HepG2 (cell line): ENCODE results near the gene URI1. TPM values are rescaled to one million over a fixed set of nuclear protein-coding genes. Genes with fewer than 3 reads are reported as not detected.

Experiments
- ATAC-seq: fragments of 200-7000 bp; cut with Tn5 transposase; 3 replicates; pipeline ENCODE4 v1.9.1; 2020; ENCODE audit warnings: mild to moderate bottlenecking, moderate library complexity
- BruUV-seq: library from RNA; stranded (reverse); fragments of 400-500 nt; replicated peaks from 2 replicates; lab custom pipeline; 2021; lab: Mats Ljungman, UMichigan
- CTCF ChIA-PET: fragments of 300-600 bp; formaldehyde crosslinking; extraction: SDS; loops from one replicate; lab custom pipeline; 2021; ENCODE audit warnings: low total read pairs, inconsistent platforms, low intra/inter-chr PET ratio; lab: Yijun Ruan, JAX
- POLR2A ChIA-PET: fragments of 350-600 bp; sonication (Branson Sonifier 250); formaldehyde crosslinking; loops from one replicate; lab custom pipeline; 2020; ENCODE audit warnings: antibody characterized with exemption, inconsistent platforms; lab: Yijun Ruan, JAX
- DNase-seq: peaks from one replicate; pipeline ENCODE4 v3.0.0-alpha.2; 2015; ENCODE audit warnings: low spot score
- FAIRE-seq: peaks from 3 replicates; lab custom pipeline; 2011; peaks lifted over from hg19 to GRCh38; lab: Jason Lieb, UNC
- H2AFZ ChIP-seq: one replicate; pipeline ENCODE4 v1.6.1; 2011; ENCODE audit warnings: low read length, inconsistent platforms
- H3K27ac ChIP-seq: fragments of 300-600 bp; 3 replicates; pipeline ENCODE4 v1.8.0; 2011; ENCODE audit warnings: mixed run types, mild to moderate bottlenecking, mixed read lengths, low read length, inconsistent platforms; ENCODE audit not compliant: insufficient read depth; ENCODE audit errors: extremely low read length
- H3K27me3 ChIP-seq, 2 experiments: fragments of 200-600 bp in 1 of 2; 2 replicates in 1 of 2; 3 replicates in 1 of 2; pipeline versions ENCODE4 v1.6.0 to v1.8.0; 2011; ENCODE audit warnings: low read length in 2 of 2, mild to moderate bottlenecking in 2 of 2, moderate library complexity in 2 of 2, inconsistent platforms in 1 of 2; ENCODE audit not compliant: insufficient read depth in 2 of 2, control insufficient read depth in 1 of 2
- H3K36me3 ChIP-seq, 2 experiments: fragments of 200-600 bp in 1 of 2; replicated peaks in 1 of 2; 2 replicates in 1 of 2; 3 replicates in 1 of 2; pipeline versions ENCODE4 v1.5.1 to v1.8.0; 2011; ENCODE audit warnings: low read length in 2 of 2, inconsistent platforms in 1 of 2; ENCODE audit not compliant: insufficient read depth in 2 of 2, control insufficient read depth in 1 of 2
- H3K4me1 ChIP-seq: 2 replicates; pipeline ENCODE4 v1.5.1; 2012; ENCODE audit warnings: low read length, inconsistent platforms; ENCODE audit not compliant: insufficient read depth
- H3K4me2 ChIP-seq: 2 replicates; pipeline ENCODE4 v1.6.0; 2011; ENCODE audit warnings: low read depth, low read length, inconsistent platforms
- H3K4me3 ChIP-seq, 3 experiments: fragments of 200-600 bp in 1 of 3; sonication (generic), shearing (Covaris generic) in 1 of 3; replicated peaks in 1 of 3; 2 replicates each; pipeline ENCODE4 v1.5.1; 2011 to 2016; ENCODE audit warnings: low read length in 3 of 3, inconsistent platforms in 2 of 3, low read depth in 2 of 3, mild to moderate bottlenecking in 2 of 3, control low read depth in 1 of 3, mixed read lengths in 1 of 3; ENCODE audit not compliant: insufficient read depth in 1 of 3
- H3K79me2 ChIP-seq: one replicate; pipeline ENCODE4 v1.6.1; 2011; ENCODE audit warnings: low read length, inconsistent platforms; ENCODE audit not compliant: insufficient read depth
- H3K9ac ChIP-seq: 2 replicates; pipeline ENCODE4 v1.6.0; 2011; ENCODE audit warnings: mild to moderate bottlenecking, low read depth, low read length, inconsistent platforms; ENCODE audit not compliant: insufficient read depth
- H3K9me3 ChIP-seq: 2 replicates; pipeline ENCODE4 v1.5.1; 2012; ENCODE audit warnings: mild to moderate bottlenecking, low read length
- H4K20me1 ChIP-seq: 2 replicates; pipeline ENCODE4 v1.6.0; 2011; ENCODE audit warnings: inconsistent platforms, mild to moderate bottlenecking, low read length, moderate library complexity; ENCODE audit not compliant: insufficient read depth
- HNRNPUL1 ChIP-seq: fragments of 200-400 bp; formaldehyde crosslinking; IDR thresholded peaks from 2 replicates; pipeline ENCODE4 v1.6.1; 2017; ENCODE audit warnings: low read depth, mild to moderate bottlenecking, low read length, moderate library complexity
- KLF13 ChIP-seq: sonication (generic); formaldehyde crosslinking; IDR thresholded peaks from 2 replicates; pipeline ENCODE4 v1.4.0; 2020; ENCODE audit warnings: mild to moderate bottlenecking, missing genetic modification reagents
- MBD4 ChIP-seq: IDR thresholded peaks from 2 replicates; pipeline ENCODE4 v1.6.1; 2012; ENCODE audit warnings: low read length, inconsistent platforms, borderline replicate concordance
- NCOA5 ChIP-seq: sonication (generic); formaldehyde crosslinking; IDR thresholded peaks from 2 replicates; pipeline ENCODE4 v1.4.0; 2020; ENCODE audit warnings: missing genetic modification reagents
- PHF5A ChIP-seq: IDR thresholded peaks from one replicate; pipeline ENCODE4 v1.6.1; 2018; ENCODE audit warnings: low read depth, missing genetic modification reagents; ENCODE audit not compliant: unreplicated experiment
- SNAPC2 ChIP-seq: sonication (generic); formaldehyde crosslinking; IDR thresholded peaks from 2 replicates; pipeline ENCODE4 v1.8.1; 2022; ENCODE audit warnings: mild to moderate bottlenecking, missing genetic modification reagents
- SRSF9 ChIP-seq: fragments of 200-400 bp; formaldehyde crosslinking; IDR thresholded peaks from 2 replicates; pipeline ENCODE4 v1.6.1; 2018; ENCODE audit warnings: borderline replicate concordance, mild to moderate bottlenecking, low read depth, low read length; ENCODE audit not compliant: insufficient read depth, poor library complexity, severe bottlenecking
- SRY ChIP-seq: sonication (generic); formaldehyde crosslinking; IDR thresholded peaks from 2 replicates; pipeline ENCODE4 v1.8.0; 2022; ENCODE audit warnings: mild to moderate bottlenecking, missing genetic modification reagents
- TCF7L2 ChIP-seq: IDR thresholded peaks from 2 replicates; pipeline ENCODE4 v1.6.1; 2011; ENCODE audit warnings: mild to moderate bottlenecking, low read depth, low read length, moderate library complexity
- ZNF7 ChIP-seq: IDR thresholded peaks from 2 replicates; pipeline ENCODE4 v1.6.1; 2016; ENCODE audit warnings: missing biosample characterization, missing genetic modification reagents
- ZNF792 ChIP-seq: IDR thresholded peaks from 2 replicates; pipeline ENCODE4 v1.6.1; 2016
- WGBS: methylation state at CpG from one replicate; pipeline ENCODE4 v1.1.6; 2017; ENCODE audit warnings: low lambda C conversion rate; 5-methylcytosine and 5-hydroxymethylcytosine counted together
- in situ Hi-C: cut with HindIII; loops from 2 replicates; pipeline ENCODE4 v1.10.0; 2017; ENCODE audit warnings: low pct_unique_long_range_greater_than_20kb; ENCODE audit not compliant: extremely low pct_ligation_motif_present
- intact Hi-C: fragments of 100-400 bp; cut with micrococcal nuclease; formaldehyde crosslinking; loops from one replicate; pipeline ENCODE4 v1.10.0; 2022; ENCODE audit not compliant: unreplicated experiment
- polyA plus RNA-seq, 8 experiments: library from polyadenylated mRNA; depleted of rRNA in 3 of 8; stranded (reverse) in 7 of 8; unstranded in 1 of 8; fragments of >200 nt; fragmentation: Illumina TruSeq in 4 of 8; extraction: Trizol in 4 of 8; gene quantifications; 2 replicates each; pipeline versions ENCODE4 v1.2.1 to v1.2.3, GENCODE V29; 2011 to 2016; ENCODE audit warnings: low read depth in 4 of 8, missing spikeins in 1 of 8, mixed read lengths in 1 of 8; ENCODE audit not compliant: insufficient read depth in 1 of 8
- total RNA-seq, 5 experiments: library from RNA; depleted of rRNA; stranded (reverse); fragments of >200 nt; fragmentation: Illumina TruSeq; extraction: Trizol; gene quantifications; 2 replicates each; pipeline ENCODE4 v1.2.3, GENCODE V29; 2016; ENCODE audit warnings: low read depth in 1 of 5
- TF ChIP-seq, protein P1 (sequence below): sonication (generic); formaldehyde crosslinking; IDR thresholded peaks from 2 replicates; pipeline ENCODE4 v1.4.0; 2020; ENCODE audit warnings: missing genetic modification reagents
- TF ChIP-seq, protein P2 (sequence below): sonication (generic); formaldehyde crosslinking; IDR thresholded peaks from 2 replicates; pipeline ENCODE4 v1.4.0; 2020; ENCODE audit warnings: missing genetic modification reagents
- TF ChIP-seq, protein P3 (sequence below): sonication (generic); formaldehyde crosslinking; IDR thresholded peaks from 2 replicates; pipeline ENCODE4 v1.5.1; 2020; ENCODE audit warnings: missing genetic modification reagents, mild to moderate bottlenecking, borderline replicate concordance
- TF ChIP-seq, protein P4 (sequence below): IDR thresholded peaks from 2 replicates; pipeline ENCODE4 v1.6.1; 2016; ENCODE audit warnings: low read depth, borderline replicate concordance

URI1 gene
- total and polyA plus RNA-seq, 2 of the 13 experiments (the other 11 are each of a cell fraction or from before 2014, with no cell fraction given): 43.6 to 67.9 TPM

DNA sequence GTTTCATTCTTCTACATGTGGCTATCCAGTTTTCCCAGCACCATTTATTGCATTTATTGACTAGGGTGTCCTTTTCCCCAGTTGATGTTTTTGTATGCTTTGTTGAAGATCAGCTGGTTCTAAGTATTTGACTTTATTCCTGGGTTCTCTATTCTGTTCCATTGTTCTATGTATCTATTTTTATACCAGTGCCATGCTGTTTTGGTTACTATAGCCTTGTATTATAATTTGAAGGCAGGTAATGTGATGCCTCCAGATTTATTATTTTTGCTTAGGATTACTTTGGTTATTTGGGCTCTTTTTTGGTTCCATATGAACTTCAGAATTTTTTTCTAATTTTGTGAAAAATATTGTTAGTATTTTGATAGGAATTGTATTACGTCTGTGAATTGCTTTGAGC, 80.6 kb downstream of the URI1 start:
- Histone ChIP-seq H3K4me2 (no peak overlapping the region), H3K4me1 (no peaks in the 10 kb centered on the region), H3K4me3 (no peak overlapping the region), H4K20me1 (no peaks in the 10 kb centered on the region), H2AFZ (no peak overlapping the region), H3K9ac (no peak overlapping the region), H3K36me3 (no peaks in the 10 kb centered on the region), H3K79me2 (no peaks in the 10 kb centered on the region), H3K27me3 (no peaks in the 10 kb centered on the region), H3K27ac (no peak overlapping the region), H3K9me3 (no peaks in the 10 kb centered on the region)
- ChIA-PET CTCF (no interaction called here), POLR2A (no interaction called here)
- DNase-seq (no peak), FAIRE-seq (no peak), ATAC-seq (no peak)
- TF ChIP-seq KLF13 (CRISPR knock-in tag) (no peak), HNRNPUL1 (no peak), SRY (CRISPR knock-in tag) (no peak), MBD4 (no peak), NCOA5 (CRISPR knock-in tag) (no peak), SRSF9 (no peak), ZNF7 (CRISPR knock-in tag) (no peak), TCF7L2 (no peak), ZNF792 (no peak), SNAPC2 (no peak), PHF5A (CRISPR knock-in tag) (no peak)
- TF ChIP-seq, protein P1, sequence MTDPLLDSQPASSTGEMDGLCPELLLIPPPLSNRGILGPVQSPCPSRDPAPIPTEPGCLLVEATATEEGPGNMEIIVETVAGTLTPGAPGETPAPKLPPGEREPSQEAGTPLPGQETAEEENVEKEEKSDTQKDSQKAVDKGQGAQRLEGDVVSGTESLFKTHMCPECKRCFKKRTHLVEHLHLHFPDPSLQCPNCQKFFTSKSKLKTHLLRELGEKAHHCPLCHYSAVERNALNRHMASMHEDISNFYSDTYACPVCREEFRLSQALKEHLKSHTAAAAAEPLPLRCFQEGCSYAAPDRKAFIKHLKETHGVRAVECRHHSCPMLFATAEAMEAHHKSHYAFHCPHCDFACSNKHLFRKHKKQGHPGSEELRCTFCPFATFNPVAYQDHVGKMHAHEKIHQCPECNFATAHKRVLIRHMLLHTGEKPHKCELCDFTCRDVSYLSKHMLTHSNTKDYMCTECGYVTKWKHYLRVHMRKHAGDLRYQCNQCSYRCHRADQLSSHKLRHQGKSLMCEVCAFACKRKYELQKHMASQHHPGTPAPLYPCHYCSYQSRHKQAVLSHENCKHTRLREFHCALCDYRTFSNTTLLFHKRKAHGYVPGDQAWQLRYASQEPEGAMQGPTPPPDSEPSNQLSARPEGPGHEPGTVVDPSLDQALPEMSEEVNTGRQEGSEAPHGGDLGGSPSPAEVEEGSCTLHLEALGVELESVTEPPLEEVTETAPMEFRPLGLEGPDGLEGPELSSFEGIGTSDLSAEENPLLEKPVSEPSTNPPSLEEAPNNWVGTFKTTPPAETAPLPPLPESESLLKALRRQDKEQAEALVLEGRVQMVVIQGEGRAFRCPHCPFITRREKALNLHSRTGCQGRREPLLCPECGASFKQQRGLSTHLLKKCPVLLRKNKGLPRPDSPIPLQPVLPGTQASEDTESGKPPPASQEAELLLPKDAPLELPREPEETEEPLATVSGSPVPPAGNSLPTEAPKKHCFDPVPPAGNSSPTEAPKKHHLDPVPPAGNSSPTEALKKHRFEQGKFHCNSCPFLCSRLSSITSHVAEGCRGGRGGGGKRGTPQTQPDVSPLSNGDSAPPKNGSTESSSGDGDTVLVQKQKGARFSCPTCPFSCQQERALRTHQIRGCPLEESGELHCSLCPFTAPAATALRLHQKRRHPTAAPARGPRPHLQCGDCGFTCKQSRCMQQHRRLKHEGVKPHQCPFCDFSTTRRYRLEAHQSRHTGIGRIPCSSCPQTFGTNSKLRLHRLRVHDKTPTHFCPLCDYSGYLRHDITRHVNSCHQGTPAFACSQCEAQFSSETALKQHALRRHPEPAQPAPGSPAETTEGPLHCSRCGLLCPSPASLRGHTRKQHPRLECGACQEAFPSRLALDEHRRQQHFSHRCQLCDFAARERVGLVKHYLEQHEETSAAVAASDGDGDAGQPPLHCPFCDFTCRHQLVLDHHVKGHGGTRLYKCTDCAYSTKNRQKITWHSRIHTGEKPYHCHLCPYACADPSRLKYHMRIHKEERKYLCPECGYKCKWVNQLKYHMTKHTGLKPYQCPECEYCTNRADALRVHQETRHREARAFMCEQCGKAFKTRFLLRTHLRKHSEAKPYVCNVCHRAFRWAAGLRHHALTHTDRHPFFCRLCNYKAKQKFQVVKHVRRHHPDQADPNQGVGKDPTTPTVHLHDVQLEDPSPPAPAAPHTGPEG: no peak
- TF ChIP-seq, protein P2, sequence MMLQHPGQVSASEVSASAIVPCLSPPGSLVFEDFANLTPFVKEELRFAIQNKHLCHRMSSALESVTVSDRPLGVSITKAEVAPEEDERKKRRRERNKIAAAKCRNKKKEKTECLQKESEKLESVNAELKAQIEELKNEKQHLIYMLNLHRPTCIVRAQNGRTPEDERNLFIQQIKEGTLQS: no peak
- TF ChIP-seq, protein P3, sequence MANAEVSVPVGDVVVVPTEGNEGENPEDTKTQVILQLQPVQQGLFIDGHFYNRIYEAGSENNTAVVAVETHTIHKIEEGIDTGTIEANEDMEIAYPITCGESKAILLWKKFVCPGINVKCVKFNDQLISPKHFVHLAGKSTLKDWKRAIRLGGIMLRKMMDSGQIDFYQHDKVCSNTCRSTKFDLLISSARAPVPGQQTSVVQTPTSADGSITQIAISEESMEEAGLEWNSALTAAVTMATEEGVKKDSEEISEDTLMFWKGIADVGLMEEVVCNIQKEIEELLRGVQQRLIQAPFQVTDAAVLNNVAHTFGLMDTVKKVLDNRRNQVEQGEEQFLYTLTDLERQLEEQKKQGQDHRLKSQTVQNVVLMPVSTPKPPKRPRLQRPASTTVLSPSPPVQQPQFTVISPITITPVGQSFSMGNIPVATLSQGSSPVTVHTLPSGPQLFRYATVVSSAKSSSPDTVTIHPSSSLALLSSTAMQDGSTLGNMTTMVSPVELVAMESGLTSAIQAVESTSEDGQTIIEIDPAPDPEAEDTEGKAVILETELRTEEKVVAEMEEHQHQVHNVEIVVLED (CRISPR knock-in tag): no peak
- TF ChIP-seq, protein P4, sequence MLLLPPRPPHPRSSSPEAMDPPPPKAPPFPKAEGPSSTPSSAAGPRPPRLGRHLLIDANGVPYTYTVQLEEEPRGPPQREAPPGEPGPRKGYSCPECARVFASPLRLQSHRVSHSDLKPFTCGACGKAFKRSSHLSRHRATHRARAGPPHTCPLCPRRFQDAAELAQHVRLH (CRISPR knock-in tag): no peak
- BruUV-seq: no TSS peak
- intact Hi-C loops (no loop called here), in situ Hi-C loops (no loop called here)
- 98% methylated on average over 1 of the region's 1 CpG for WGBS
